ENCODE measurements around the gene C5AR1. TPM values are rescaled to one million over a fixed set of nuclear protein-coding genes. Genes with fewer than 3 reads are reported as not detected.
"Not testable (repeated sequence)": the region's sequence is repeated elsewhere in the genome, so short reads cannot be mapped to it uniquely, and the experiment has no call there.

C5AR1 gene
- total RNA-seq, 1 donor from 2014 or later: 0.48 TPM

GRCh38 chr19:47296036-47296435, 13.6 kb upstream of the C5AR1 start:
- Mint-ChIP-seq H3K36me3 (ENCODE audit: unreplicated experiment) (no peaks in the 10 kb centered on the region), H3K27me3 (ENCODE audit: unreplicated experiment) (no peaks in the 10 kb centered on the region), H3K4me1 (ENCODE audit: unreplicated experiment) (peaks cover 2% of the 10 kb centered on the region), H3K4me3 (ENCODE audit: unreplicated experiment) (no peak overlapping the region), H3K27ac (ENCODE audit: unreplicated experiment) (no peak overlapping the region), H3K9me3 (ENCODE audit: unreplicated experiment) (no peaks in the 10 kb centered on the region)
- TF ChIP-seq, protein P1, sequence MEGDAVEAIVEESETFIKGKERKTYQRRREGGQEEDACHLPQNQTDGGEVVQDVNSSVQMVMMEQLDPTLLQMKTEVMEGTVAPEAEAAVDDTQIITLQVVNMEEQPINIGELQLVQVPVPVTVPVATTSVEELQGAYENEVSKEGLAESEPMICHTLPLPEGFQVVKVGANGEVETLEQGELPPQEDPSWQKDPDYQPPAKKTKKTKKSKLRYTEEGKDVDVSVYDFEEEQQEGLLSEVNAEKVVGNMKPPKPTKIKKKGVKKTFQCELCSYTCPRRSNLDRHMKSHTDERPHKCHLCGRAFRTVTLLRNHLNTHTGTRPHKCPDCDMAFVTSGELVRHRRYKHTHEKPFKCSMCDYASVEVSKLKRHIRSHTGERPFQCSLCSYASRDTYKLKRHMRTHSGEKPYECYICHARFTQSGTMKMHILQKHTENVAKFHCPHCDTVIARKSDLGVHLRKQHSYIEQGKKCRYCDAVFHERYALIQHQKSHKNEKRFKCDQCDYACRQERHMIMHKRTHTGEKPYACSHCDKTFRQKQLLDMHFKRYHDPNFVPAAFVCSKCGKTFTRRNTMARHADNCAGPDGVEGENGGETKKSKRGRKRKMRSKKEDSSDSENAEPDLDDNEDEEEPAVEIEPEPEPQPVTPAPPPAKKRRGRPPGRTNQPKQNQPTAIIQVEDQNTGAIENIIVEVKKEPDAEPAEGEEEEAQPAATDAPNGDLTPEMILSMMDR (IDR thresholded peaks at IDR 0.05): peak; percentile 86
- DNase-seq (ENCODE audit: extremely low spot score, unreplicated experiment): peak; percentile 91

DNA sequence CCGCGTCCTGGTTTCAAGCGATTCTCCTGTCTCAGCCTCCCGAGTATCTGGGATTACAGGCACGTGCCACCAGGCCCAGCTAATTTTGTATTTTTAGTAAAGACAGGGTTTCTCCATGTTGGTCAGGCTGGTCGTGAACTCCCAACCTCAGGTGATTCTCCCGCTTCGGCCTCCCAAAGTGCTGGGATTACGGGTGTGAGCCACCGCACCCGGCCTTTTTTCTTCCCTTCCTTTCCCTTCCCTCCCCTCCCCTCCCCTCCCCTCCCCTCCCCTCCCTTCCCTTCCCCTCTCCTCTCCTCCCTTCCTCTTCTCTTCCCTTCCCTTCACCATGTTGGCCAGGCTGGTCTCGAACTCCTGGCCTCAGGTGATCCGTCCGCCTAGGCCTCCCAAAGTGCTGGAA, 8.8 kb upstream of the C5AR1 start:
- not testable (repeated sequence) for DNase-seq (ENCODE audit: extremely low spot score, unreplicated experiment); H3K36me3 Mint-ChIP-seq (ENCODE audit: unreplicated experiment); H3K4me3 Mint-ChIP-seq (ENCODE audit: unreplicated experiment); H3K9me3 Mint-ChIP-seq (ENCODE audit: unreplicated experiment); H3K27me3 Mint-ChIP-seq (ENCODE audit: unreplicated experiment); H3K27ac Mint-ChIP-seq (ENCODE audit: unreplicated experiment)
- H3K4me1 Mint-ChIP-seq (ENCODE audit: unreplicated experiment): peaks cover 11% of the 10 kb centered on the region

DNA sequence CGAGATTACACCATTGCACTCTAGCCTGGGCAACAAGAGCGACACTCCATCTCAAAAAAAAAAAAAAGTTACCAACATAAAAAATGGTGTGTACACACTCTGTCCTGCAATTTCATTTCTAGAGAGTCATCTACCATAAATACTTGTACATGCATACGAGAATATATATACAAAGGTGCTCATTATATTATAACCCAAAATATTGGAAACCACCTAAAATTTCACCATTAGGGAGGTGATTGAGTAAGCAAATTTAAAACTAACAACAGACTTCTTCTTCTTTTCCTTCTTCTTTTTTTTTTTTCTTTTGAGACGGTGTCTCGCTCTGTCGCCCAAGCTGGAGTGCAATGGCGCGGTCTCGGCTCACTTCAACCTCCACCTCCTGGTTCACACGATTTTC, 7.4 kb upstream of the C5AR1 start:
- H3K27me3 Mint-ChIP-seq (ENCODE audit: unreplicated experiment): no peaks in the 10 kb centered on the region
- H3K4me1 Mint-ChIP-seq (ENCODE audit: unreplicated experiment): peaks cover 17% of the 10 kb centered on the region
- DNase-seq (ENCODE audit: extremely low spot score, unreplicated experiment): no peak
- H3K9me3 Mint-ChIP-seq (ENCODE audit: unreplicated experiment): no peaks in the 10 kb centered on the region
- H3K4me3 Mint-ChIP-seq (ENCODE audit: unreplicated experiment): no peak overlapping the region
- no peaks in the 10 kb centered on the region for H3K36me3 Mint-ChIP-seq (ENCODE audit: unreplicated experiment)
- TF ChIP-seq, protein P1 (IDR thresholded peaks at IDR 0.05): no peak
- H3K27ac Mint-ChIP-seq (ENCODE audit: unreplicated experiment): no peak overlapping the region

- Mint-ChIP-seq H3K4me3 (ENCODE audit: unreplicated experiment) (no peak overlapping the region), H3K27me3 (ENCODE audit: unreplicated experiment) (no peaks in the 10 kb centered on the region), H3K9me3 (ENCODE audit: unreplicated experiment) (no peaks in the 10 kb centered on the region), H3K27ac (ENCODE audit: unreplicated experiment) (no peak overlapping the region), H3K4me1 (ENCODE audit: unreplicated experiment) (peaks cover 19% of the 10 kb centered on the region), H3K36me3 (ENCODE audit: unreplicated experiment) (no peaks in the 10 kb centered on the region)
- TF ChIP-seq, protein P1 (IDR thresholded peaks at IDR 0.05): no peak
- no peak for DNase-seq (ENCODE audit: extremely low spot score, unreplicated experiment)
These were observed 5.7 kb upstream of the C5AR1 start for GRCh38 chr19:47303966-47304365.

DNA sequence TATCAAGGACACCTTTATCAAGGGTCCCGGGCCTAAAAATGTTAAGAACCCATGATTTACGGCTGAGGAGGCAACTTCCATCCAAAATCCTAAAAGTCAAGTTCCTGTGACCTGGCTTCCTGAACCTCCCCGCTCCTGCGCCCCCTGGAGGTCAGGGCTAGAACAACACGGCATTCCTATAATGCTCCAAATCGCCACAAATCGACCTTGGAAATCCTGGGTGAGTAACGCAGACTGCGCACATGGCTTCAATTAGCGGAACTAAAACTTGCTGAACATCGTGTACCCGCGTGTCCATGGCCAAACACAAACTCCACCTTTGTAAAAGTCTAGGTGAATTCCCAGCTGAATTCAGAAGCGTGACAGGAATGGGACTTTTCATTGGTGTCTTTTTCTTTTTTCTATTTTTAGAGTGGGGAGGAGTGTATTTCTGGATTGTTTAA, 4.3 kb upstream of the C5AR1 start:
- Mint-ChIP-seq H3K9me3 (ENCODE audit: unreplicated experiment) (no peaks in the 10 kb centered on the region), H3K4me3 (ENCODE audit: unreplicated experiment) (peak overlapping the region; percentile 17), H3K36me3 (ENCODE audit: unreplicated experiment) (no peaks in the 10 kb centered on the region), H3K4me1 (ENCODE audit: unreplicated experiment) (peaks cover 28% of the 10 kb centered on the region), H3K27me3 (ENCODE audit: unreplicated experiment) (no peaks in the 10 kb centered on the region), H3K27ac (ENCODE audit: unreplicated experiment) (peak overlapping the region; percentile 67)
- TF ChIP-seq, protein P1 (IDR thresholded peaks at IDR 0.05): peak; percentile 95
- peak; percentile 93 for DNase-seq (ENCODE audit: extremely low spot score, unreplicated experiment)

GRCh38 chr19:47306303-47306702, 3.4 kb upstream of the C5AR1 start:
- no peak for DNase-seq (ENCODE audit: extremely low spot score, unreplicated experiment)
- Mint-ChIP-seq H3K27me3 (ENCODE audit: unreplicated experiment) (no peaks in the 10 kb centered on the region), H3K4me3 (ENCODE audit: unreplicated experiment) (no peak overlapping the region), H3K36me3 (ENCODE audit: unreplicated experiment) (no peaks in the 10 kb centered on the region), H3K9me3 (ENCODE audit: unreplicated experiment) (no peaks in the 10 kb centered on the region), H3K27ac (ENCODE audit: unreplicated experiment) (no peak overlapping the region), H3K4me1 (ENCODE audit: unreplicated experiment) (peaks cover 31% of the 10 kb centered on the region)
- TF ChIP-seq, protein P1 (IDR thresholded peaks at IDR 0.05): no peak

Measured in osteocyte (in vitro differentiated cells).